NCI-H128 (cell line): Measurements from ENCODE around the gene CLECL1.
"Not testable (repeated sequence)": the region's sequence is repeated elsewhere in the genome, so short reads cannot be mapped to it uniquely, and the experiment has no call there.

ENCODE experiments used
- DNase-seq: peaks from one replicate; lab custom pipeline; 2025; ENCODE audit not compliant: unreplicated experiment; lab: John Stamatoyannopoulos, UW

The CLECL1 gene

DNA sequence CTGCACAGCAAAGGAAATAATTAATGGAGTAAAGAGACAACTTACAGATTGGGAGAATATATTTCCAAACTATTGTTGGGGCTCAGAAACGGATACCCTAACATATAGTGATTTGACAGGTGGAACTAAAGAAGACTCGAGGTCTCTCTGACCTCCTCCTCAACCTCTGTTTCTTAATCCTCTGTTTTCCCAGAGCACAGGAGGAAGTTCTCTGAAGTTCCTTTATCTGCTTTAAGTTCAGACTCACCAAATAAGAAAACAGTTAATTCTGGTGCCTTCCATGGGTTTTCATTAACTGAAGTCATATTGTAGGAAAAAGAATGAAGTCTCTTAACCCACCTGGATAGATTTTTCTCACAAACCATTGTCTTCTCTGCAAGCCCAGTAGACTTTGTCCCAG lies 34.2 kb downstream of the CLECL1 start:
- no peak for DNase-seq

DNA sequence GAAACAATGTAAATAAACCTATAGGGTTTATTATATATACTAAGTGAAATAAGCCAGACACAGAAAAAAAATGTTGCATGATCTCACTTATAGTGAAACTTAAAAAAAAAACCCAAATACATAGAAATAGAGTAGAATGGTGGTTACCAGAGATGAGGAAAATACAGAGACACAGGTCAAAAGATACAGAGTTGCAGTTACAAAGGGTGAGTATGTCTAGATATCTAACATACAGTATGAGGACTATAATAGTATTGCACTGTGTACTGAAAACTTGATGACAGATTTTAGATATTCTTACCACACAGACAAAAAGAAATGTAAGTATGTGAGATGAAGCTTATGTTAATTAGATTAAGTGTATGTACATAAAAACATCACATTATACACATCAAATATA lies 35.3 kb downstream of the CLECL1 start:
- DNase-seq: no peak

DNA sequence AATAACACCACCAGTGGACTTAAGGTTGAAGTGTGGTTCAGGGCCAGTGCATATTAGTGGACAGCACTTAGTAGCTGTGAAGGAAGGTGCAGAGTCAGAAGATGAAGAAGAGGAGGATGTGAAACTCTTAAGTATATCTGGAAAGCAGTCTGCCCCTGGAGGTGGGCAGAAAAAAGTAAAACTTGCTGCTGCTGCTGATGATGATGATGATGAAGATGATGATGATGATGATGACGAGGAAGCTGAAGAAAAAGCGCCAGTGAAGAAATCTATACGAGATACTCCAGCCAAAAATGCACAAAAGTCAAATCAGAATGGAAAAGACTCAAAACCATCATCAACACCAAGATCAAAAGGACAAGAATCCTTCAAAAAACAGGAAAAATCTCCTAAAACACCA lies 37.2 kb downstream of the CLECL1 start:
- not testable (repeated sequence) for DNase-seq

DNA sequence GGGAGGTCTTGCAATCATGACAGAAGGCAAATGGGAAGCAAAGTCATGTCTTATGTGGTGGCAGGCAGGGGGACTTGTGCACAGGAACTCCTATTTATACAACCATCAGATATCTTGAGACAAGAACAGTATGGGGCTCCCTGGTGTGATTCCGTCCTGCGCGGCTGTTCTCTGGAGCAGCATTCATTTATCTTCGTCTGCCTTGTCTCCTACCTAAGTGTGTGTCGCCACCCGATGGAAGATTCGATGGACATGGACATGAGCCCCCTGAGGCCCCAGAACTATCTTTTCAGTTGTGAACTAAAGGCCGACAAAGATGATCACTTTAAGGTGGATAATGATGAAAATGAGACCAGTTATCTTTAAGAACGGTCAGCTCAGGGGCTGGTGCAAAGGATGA lies 37.7 kb downstream of the CLECL1 start:
- DNase-seq: not testable (repeated sequence)

DNA sequence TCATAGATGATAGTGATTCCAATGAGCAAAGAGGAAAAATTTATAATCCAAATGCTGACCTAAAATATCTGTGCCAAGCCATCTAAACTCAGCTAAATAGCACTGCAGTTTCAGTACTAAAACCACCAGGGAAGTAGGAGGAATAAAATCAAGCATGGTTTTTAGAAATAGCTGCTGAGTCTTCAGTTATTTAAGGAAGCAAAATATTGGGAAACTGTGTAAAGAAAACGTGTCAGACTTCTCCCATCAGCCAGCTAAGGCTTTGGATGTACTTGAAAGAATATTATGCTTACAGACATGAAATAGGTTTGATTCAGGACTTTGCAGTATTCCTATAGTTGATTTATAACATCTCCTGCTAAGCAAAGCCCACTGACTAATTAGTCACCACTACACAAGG lies 38.7 kb downstream of the CLECL1 start:
- DNase-seq: no peak

DNA sequence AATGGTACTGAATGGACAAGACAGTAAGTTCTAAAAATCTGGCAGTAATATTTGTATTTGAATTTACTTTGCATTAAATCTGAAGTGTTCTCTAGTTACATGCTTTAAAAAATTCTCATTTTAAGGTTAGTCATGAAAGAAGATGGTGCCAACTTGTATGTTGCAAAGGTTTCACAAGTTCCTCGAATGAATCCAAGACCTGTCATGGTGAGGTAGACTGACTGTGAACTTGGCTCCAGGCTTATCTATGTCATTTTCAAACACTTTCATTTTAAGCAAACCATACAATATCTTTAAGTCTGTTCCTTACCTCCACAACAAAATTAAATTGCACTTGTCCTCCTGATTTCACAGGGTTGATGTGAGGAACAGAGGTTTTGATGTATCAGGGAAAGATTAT lies 40.0 kb downstream of the CLECL1 start:
- DNase-seq: no peak

DNA sequence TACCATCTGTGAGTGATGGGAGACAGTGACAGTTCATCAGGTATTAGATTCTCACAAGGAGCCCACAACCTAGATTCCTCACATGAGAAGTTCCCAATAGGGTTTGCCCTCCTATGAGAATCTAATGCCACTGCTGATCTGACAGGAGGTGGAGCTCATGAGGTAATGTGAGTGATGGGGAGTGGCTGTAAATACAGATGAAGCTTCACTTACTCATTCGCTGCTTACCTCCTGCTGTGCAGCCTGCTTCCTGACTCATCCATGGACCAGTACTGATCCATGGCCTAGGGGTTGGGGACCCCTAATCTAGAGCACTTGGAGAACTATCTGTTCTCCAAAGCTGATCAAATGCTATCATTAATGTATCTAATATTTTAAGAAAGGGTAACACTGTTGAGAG lies 45.7 kb downstream of the CLECL1 start:
- no peak for DNase-seq

DNA sequence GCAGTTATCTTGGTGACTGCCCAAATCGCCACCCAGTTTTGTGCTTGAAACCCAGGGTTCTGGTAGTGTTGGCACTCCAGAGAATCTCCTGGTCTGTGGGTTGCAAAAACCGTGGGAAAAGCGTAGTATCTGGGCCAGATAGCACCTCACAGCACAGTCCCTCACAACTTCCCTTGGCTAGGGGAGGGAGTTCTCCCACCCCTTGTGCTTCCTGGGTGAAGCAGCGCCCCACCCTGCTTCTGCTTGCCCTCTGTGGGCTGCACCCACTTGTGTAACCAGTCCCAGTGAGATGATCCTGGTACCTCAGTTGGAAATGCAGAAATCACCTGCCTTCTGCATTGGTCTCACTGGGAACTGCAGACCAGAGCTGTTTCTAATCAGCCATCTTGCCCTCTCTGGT lies 47.0 kb downstream of the CLECL1 start:
- no peak for DNase-seq

DNA sequence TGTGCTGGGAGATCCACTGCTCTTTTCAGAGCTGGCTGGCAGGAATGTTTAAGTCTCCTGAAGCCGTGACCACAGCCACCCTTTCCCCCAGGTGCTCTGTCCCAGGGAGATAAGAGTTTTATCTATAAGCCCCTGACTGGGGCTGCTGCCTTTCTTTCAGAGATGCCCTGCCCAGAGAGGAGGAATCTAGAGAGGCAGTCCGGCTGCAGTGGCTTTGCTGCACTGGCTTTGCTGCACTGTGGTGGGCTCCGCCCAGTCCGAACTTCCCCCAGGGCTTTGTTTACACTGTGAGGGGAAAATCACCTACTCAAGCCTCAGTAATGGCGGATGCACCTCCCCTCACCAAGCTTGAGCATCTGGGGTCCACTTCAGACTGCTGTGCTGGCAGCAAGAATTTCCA lies 47.5 kb downstream of the CLECL1 start:
- DNase-seq: not testable (repeated sequence)

DNA sequence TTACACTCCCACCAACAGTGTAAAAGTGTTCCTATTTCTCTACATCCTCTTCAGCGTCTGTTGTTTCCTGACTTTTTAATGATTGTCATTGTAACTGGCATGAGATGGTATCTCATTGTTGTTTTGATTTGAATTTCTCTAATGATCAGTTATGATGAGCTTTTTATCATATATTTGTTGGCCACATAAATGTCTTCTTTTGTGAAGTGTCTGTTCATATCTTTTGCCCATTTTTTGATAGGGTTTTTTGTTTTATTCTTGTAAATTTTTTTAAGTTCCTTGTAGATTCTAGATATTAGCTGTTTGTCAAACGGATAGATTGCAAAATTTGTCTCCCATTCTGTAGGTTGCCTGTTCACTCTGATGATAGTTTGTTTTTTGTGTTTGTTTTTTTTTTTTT lies 49.9 kb downstream of the CLECL1 start:
- not testable (repeated sequence) for DNase-seq

DNA sequence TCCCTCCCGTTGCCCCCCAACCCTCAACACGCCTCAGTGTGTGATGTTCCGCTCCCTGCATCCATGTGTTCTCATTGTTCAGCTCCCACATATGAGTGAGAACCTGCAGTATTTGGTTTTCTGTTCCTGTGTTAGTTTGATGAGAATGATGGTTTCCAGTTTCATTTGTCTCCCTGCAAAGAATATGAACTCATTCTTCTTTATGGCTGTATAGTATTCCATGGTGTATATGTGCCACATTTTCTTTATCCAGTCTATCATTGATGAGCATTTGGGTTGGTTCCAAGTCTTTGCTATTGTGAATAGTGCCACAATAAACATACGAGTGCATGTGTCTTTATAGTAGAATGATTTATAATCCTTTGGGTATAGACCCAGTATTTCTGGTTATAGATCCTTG lies 50.4 kb downstream of the CLECL1 start:
- DNase-seq: not testable (repeated sequence)

DNA sequence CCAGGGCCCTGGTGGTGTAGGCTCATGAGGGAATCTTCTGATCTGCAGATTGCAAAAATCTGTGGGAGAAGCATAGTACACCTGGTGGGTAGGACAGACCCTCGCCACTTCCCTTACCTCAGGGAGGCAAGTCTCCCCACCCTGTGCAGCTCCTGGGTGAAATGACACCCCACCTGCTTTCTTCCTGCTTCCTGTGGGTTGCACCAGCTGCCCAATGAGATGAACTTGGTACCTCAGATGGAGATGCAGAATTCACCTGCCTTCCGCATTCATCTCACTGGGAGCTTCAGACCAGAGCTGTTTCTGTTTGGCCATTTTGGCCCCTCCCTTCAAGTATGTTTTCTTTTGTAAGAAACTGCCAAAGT lies 58.7 kb downstream of the CLECL1 start:
- DNase-seq: no peak

DNA sequence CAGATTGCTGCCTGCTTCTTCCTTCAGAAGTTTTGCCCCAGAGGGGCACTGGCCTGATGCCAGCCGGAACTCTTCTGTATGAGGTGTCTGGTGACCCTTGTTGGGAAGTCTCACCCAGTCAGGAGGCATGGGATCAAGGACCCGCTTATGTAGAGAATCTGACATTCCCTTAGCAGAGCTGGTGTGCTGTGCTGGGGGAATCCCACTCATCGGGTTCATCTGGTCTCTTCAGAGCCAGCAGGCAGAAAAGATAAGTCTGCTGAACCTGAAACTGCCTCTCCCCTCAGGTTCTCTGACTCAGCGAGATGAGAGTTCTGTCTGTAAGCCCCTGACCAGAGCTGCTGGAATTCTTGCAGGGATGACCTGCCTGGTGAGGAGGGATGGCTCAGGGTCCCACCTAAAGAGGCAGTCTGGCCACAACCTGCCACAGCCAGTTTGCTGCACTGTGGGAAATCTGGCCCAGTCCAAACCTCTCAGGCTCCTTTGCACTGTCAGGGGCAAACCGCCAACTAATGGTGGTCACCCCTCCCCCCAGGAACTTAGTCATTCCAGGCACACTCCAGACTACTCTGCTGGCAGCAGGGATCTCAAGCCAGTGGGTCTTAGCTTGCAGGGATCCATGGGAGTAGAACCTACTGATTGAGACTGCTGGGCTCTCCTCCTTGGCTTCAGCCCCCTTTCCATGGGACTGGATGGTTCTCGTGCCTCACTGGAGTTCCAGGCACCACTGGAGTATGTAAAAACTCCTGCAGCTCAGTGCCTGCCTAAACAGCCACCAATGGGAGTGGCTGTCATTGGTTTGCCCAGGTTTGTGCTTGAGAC lies 59.3 kb downstream of the CLECL1 start:
- no peak for DNase-seq
